ENCODE results near the gene ARSG. TPM values are rescaled to one million over a fixed set of nuclear protein-coding genes. Genes with fewer than 3 reads are reported as not detected.

ARSG gene
- total and polyA plus RNA-seq, 2 of the 8 experiments (the other 6 are each of a cell fraction or from before 2014, with no cell fraction given) = 3.3 to 4.0 TPM

DNA sequence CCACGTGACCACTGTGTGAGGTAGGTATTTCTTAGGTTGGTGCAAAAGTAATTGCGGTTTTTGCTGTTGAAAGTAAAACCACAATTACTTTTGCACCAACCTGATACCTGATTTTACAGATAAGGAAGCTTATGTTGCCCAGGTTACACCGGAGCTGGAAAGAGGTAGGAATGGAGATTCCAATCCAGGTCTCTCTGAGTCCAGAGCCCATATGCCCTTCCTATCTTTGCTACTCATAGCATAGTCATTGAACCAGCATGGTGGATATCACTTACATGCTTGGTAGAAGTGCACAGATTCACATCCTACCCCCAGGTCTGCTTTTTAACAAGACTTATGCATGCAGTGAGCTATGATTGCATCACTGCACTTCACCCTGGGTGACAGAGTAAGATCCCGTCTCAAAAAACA is 61.8 kb downstream of the ARSG start:
- peaks cover 0 to 3% (median 0%) of the 10 kb centered on the region in 4 experiments; a peak in 1 of 8 replicates for H3K36me3 ChIP-seq (ENCODE audit: control insufficient read depth in 2 of 4, insufficient read depth in 4 of 4, low read length in 3 of 4)
- FAIRE-seq (no peak), DNase-seq (ENCODE audit: low read depth in 1 of 2, low spot score in 2 of 2) (no peak)
- H2AFZ ChIP-seq (ENCODE audit: low read length) = no peak overlapping the region
- no peak overlapping the region for H3K4ac ChIP-seq (replicated peaks; ENCODE audit: insufficient read length, low read depth, low read length)
- H3K4me1 ChIP-seq (replicated peaks in 1 of 4; ENCODE audit: control insufficient read depth in 3 of 4, insufficient read depth in 4 of 4, low read length in 3 of 4) = no peaks in the 10 kb centered on the region
- no peak overlapping the region for H3K18ac ChIP-seq (ENCODE audit: extremely low read depth, low read length)
- H3K56ac ChIP-seq (replicated peaks; ENCODE audit: insufficient read length, low read depth, low read length) = no peak overlapping the region
- H3K4me3 ChIP-seq (ENCODE audit: extremely low read depth in 1 of 4, insufficient read depth in 2 of 4, low read depth in 3 of 4, low read length in 4 of 4) = no peak overlapping the region
- no peaks in the 10 kb centered on the region for H3K9me3 ChIP-seq (ENCODE audit: insufficient read depth in 2 of 2, low read depth in 1 of 2, low read length in 1 of 2)
- CTCF ChIA-PET (ENCODE audit: partially characterized antibody) = interaction anchor here (1.0 to 1.7 kb wide), 5 partner anchors 8 to 89 kb away, joined by 3 to 10 read pairs (median 3); no protein-coding TSS in a partner anchor
- H3K79me1 ChIP-seq (ENCODE audit: low read depth, low read length) = no peaks in the 10 kb centered on the region
- no peaks in the 10 kb centered on the region for H4K20me1 ChIP-seq (replicated peaks in 1 of 2; ENCODE audit: control insufficient read depth in 1 of 2, insufficient read depth in 2 of 2, low read length in 2 of 2)
- H3K27me3 ChIP-seq (replicated peaks in 1 of 4; ENCODE audit: control insufficient read depth in 3 of 4, extremely low read depth in 1 of 4, insufficient read depth in 3 of 4, low read length in 3 of 4) = no peaks in the 10 kb centered on the region
- POLR2A ChIA-PET (ENCODE audit: partially characterized antibody) = no interaction called here
- no peaks in the 10 kb centered on the region for H3K79me2 ChIP-seq (ENCODE audit: control insufficient read depth in 1 of 2, insufficient read depth in 2 of 2, low read length in 2 of 2)
- H3K9ac ChIP-seq (replicated peaks in 1 of 4; ENCODE audit: extremely low read depth in 1 of 4, low read depth in 3 of 4, low read length in 3 of 4) = no peak overlapping the region
- H2BK120ac ChIP-seq (replicated peaks; ENCODE audit: low read depth, low read length) = no peak overlapping the region
- H3K27ac ChIP-seq (ENCODE audit: low read depth, low read length) = no peak overlapping the region
- no peaks in the 10 kb centered on the region for H3K23me2 ChIP-seq (ENCODE audit: low read depth, low read length)
- no peak overlapping the region for H3K23ac ChIP-seq (ENCODE audit: insufficient read length)
- no peak overlapping the region for H4K8ac ChIP-seq (ENCODE audit: extremely low read depth, insufficient read depth, low read length)
- H2AK5ac ChIP-seq (ENCODE audit: low read depth, low read length) = no peak overlapping the region
- H2BK15ac ChIP-seq (ENCODE audit: low read length) = no peak overlapping the region
- no peak overlapping the region for H3K14ac ChIP-seq (ENCODE audit: insufficient read length)
- no peak for TF ChIP-seq FOSL1 (IDR thresholded peaks at IDR 0.05; ENCODE audit: insufficient read depth, low read depth, low read length)
- no peak for TF ChIP-seq SAP30 (IDR thresholded peaks at IDR 0.05; ENCODE audit: insufficient read depth, insufficient replicate concordance, low read length)
- TF ChIP-seq POLR2AphosphoS5 (IDR thresholded peaks at IDR 0.05; ENCODE audit: low read depth, low read length) = no peak
- no peak for TF ChIP-seq MAFK (IDR thresholded peaks at IDR 0.05; ENCODE audit: low read depth, low read length)
- TF ChIP-seq SIRT6 (IDR thresholded peaks at IDR 0.05; ENCODE audit: low read length) = no peak
- no peak for TF ChIP-seq SP4 (IDR thresholded peaks at IDR 0.05; ENCODE audit: low read length)
- no peak for TF ChIP-seq POU5F1 (IDR thresholded peaks at IDR 0.05; ENCODE audit: low read depth, low read length)
- TF ChIP-seq, protein P1, sequence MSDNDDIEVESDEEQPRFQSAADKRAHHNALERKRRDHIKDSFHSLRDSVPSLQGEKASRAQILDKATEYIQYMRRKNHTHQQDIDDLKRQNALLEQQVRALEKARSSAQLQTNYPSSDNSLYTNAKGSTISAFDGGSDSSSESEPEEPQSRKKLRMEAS (IDR thresholded peaks at IDR 0.05) = no peak
- H2BK5ac ChIP-seq (ENCODE audit: low read depth, low read length) = no peak overlapping the region
- H4K5ac ChIP-seq (ENCODE audit: insufficient read length, low read depth, low read length) = no peak overlapping the region
- no peak overlapping the region for H4K91ac ChIP-seq (replicated peaks; ENCODE audit: insufficient read length, low read length)
- H2BK20ac ChIP-seq (ENCODE audit: low read length) = no peak overlapping the region
- no peak overlapping the region for H2BK12ac ChIP-seq (ENCODE audit: low read depth, low read length)
- 93% methylated on average over 4 of the region's 4 CpGs; no CpG with 5 or more reads in 1 of the 2 experiments for WGBS, 2 experiments (ENCODE audit: extremely low coverage in 1 of 2, insufficient coverage in 1 of 2, insufficient read length in 1 of 2, insufficient replicate concordance in 2 of 2, low coverage in 1 of 2, low lambda C conversion rate in 2 of 2, missing lambda C conversion rate in 1 of 2)
- H3K4me2 ChIP-seq (ENCODE audit: insufficient read depth in 1 of 2, low read depth in 2 of 2, low read length in 2 of 2) = no peak overlapping the region

Data from H1 (cell line).